Measurements from ENCODE around the gene PYGM. TPM values are rescaled to one million over a fixed set of nuclear protein-coding genes. Genes with fewer than 3 reads are reported as not detected.

PYGM gene
- total RNA-seq, 1 donor from 2014 or later = 1.8 TPM

Other genes starting within 250 kb of the PYGM start
- gene SLC22A11, start 204.0 kb downstream of the PYGM start, total RNA-seq = not detected
- 0.29 TPM for gene SLC22A12, start 168.8 kb downstream of the PYGM start, total RNA-seq
- gene NRXN2, start 36.8 kb downstream of the PYGM start, total RNA-seq = 8.8 TPM
- 22.0 TPM for gene RASGRP2, start 15.8 kb downstream of the PYGM start, total RNA-seq
- gene SF1, start 18.6 kb upstream of the PYGM start, total RNA-seq = 302 TPM
- gene MAP4K2, start 43.2 kb upstream of the PYGM start, total RNA-seq = 18.2 TPM
- gene MEN1, start 50.6 kb upstream of the PYGM start, total RNA-seq = 18.5 TPM
- gene CDC42BPG, start 84.7 kb upstream of the PYGM start, total RNA-seq = 0.55 TPM
- 95.0 TPM for gene EHD1, start 118.6 kb upstream of the PYGM start, total RNA-seq
- 22.2 TPM for gene ATG2A, start 157.2 kb upstream of the PYGM start, total RNA-seq
- 28.3 TPM for gene PPP2R5B, start 164.7 kb upstream of the PYGM start, total RNA-seq
- gene GPHA2, start 175.9 kb upstream of the PYGM start, total RNA-seq = not detected
- gene MAJIN, start 212.1 kb upstream of the PYGM start, total RNA-seq = not detected
- gene BATF2, start 237.0 kb upstream of the PYGM start, total RNA-seq = 2.1 TPM